Measurements from ENCODE around the gene ARHGAP42.

- TF ChIP-seq, protein P1, sequence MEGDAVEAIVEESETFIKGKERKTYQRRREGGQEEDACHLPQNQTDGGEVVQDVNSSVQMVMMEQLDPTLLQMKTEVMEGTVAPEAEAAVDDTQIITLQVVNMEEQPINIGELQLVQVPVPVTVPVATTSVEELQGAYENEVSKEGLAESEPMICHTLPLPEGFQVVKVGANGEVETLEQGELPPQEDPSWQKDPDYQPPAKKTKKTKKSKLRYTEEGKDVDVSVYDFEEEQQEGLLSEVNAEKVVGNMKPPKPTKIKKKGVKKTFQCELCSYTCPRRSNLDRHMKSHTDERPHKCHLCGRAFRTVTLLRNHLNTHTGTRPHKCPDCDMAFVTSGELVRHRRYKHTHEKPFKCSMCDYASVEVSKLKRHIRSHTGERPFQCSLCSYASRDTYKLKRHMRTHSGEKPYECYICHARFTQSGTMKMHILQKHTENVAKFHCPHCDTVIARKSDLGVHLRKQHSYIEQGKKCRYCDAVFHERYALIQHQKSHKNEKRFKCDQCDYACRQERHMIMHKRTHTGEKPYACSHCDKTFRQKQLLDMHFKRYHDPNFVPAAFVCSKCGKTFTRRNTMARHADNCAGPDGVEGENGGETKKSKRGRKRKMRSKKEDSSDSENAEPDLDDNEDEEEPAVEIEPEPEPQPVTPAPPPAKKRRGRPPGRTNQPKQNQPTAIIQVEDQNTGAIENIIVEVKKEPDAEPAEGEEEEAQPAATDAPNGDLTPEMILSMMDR (IDR thresholded peaks at IDR 0.05): no peak
- TF ChIP-seq EP300 (IDR thresholded peaks at IDR 0.05) (no peak), POLR2A (IDR thresholded peaks at IDR 0.05) (no peak)
These were observed 341.6 kb downstream of the ARHGAP42 start for GRCh38 chr11:101028644-101029043.

All from stomach (tissue), 4 donors.